ENCODE data around the gene RDX. TPM values are rescaled to one million over a fixed set of nuclear protein-coding genes. Genes with fewer than 3 reads are reported as not detected.

Gene RDX
- total RNA-seq, result 125 TPM

DNA sequence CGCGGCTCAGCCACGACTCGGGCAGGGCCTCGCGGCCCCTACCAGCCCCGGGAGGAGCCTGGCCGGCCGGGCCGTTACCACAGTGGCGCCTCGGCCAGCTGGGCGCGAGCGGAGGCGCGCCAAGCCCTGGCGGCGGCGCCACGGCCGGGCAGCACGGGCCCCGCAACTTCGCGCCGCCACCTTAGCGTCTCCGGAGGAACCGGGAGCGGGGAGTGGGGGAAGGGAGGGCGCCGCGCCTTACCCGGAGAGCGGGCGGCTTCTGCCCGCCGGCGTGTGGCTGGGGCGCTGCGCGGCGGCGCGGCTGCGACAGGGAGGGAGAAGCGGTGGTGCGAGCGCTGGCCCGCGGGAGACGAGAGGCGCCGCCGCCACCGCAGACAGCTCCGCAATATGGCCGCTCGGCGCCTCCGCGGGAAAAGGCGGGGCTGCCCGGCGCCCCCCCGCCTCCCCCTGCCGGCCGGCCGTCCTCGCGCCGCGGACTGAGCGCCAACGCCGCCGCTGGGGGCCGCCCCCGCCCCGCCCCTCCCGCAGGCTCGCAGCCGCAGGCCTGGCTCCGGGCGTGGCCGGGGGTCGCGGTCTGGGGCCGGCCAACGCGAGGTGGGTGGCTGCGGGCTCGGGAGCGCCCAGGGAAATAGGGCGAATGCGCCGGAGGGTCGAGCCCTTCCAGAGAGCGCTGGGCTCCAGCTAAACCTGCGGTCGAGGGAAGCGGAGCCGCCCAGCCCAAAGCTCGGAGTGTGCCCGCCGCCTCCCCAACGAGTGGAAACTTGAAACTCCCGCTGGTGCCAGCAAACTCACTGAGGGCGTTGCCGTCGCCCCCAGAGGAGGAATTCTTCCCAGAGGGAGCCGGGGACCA, at the start of gene RDX:
RDX (minus strand) TSS at position 389 of the 850 bp plus-strand sequence. CDS start 16,922 bp downstream, outside the sequence.

Other genes with a start within 250 kb of the RDX start
- gene ZC3H12C, start 203.2 kb downstream of the RDX start, total RNA-seq, result 34.4 TPM
- 18.7 TPM for gene FDX1, start 133.3 kb upstream of the RDX start, total RNA-seq

Measured in diencephalon (tissue), 1 donor.